ENCODE measurements around the gene FOXC1. TPM values are rescaled to one million over a fixed set of nuclear protein-coding genes. Genes with fewer than 3 reads are reported as not detected.

Gene FOXC1
- total and polyA plus RNA-seq, 2 donors = 4.2 to 7.3 TPM

DNA sequence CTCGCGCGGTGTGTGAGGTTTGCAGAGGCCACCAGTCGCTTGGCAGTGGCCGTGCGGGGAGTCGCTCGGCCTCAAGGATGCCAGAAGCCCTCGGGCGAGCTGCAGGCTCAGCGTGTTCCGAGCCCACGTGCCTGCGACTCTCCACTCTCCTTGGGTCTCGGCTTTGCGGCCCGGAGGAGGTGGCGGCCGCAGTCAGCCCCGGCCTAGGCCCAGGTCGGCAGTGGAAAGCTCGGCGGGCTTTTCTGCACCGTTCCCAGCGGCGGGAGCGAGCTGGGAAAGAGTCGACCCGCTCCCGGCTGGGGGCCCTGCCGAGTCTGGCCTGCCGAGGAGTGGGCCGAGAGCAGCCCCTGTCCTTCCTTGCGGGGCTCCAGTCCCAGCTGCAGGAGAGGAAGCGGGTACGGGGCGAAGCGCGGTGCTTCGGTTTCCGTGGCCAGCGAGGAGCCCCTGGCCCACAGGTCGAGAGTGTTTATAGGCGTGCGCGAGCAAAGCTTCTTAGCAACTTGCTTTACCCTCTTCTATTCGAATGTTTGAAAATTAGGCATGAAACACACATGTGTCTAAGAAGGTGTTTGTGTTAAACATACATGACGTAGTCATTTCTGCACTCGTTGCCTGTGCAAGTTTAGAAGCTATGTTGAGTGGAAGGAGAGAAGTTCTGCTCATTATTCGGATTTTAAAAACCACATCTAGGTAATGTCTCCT lies 5.6 kb downstream of the FOXC1 start:
- H3K4me3 ChIP-seq (ENCODE audit: low read depth, low read length) = no peak overlapping the region
- WGBS = 56% methylated on average over 50 of the region's 50 CpGs
- H3K36me3 ChIP-seq (ENCODE audit: insufficient read depth) = no peaks in the 10 kb centered on the region
- H3K4me1 ChIP-seq (ENCODE audit: insufficient read depth) = peaks cover 5% of the 10 kb centered on the region
- H3K27ac ChIP-seq (ENCODE audit: low read depth) = no peak overlapping the region
- DNase-seq (ENCODE audit: extremely low spot score) = no peak

DNA sequence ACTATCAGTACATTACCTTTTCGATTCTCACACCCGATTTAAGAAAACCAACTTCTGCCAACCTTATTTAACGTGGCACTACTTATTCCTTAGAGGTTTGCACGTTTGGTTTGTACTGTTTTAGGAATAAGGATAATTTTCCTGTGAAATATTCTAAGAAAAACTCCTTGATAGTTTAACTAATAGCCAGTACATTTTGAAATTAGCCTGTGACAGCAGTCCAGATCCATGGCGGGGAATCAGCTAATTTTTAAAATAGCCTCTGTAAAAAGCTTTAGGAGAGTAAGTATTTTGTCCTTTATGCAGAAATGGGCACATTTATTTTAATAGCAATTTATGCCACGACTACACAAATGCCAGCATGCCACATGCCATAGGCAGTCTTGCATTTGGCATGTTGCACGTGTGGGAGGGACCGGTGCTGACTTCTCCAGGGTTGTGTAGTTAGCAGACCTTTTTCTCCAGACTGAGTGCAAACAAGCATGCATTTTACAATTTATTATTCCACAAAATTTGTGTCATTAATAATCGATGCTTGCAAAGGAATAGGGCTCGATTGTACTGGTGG lies 6.2 kb downstream of the FOXC1 start:
- DNase-seq (ENCODE audit: extremely low spot score) = no peak
- 91% methylated on average over 10 of the region's 10 CpGs for WGBS
- Histone ChIP-seq H3K4me1 (ENCODE audit: insufficient read depth) (peaks cover 4% of the 10 kb centered on the region), H3K36me3 (ENCODE audit: insufficient read depth) (no peaks in the 10 kb centered on the region), H3K27ac (ENCODE audit: low read depth) (no peak overlapping the region), H3K4me3 (ENCODE audit: low read depth, low read length) (no peak overlapping the region)

DNA sequence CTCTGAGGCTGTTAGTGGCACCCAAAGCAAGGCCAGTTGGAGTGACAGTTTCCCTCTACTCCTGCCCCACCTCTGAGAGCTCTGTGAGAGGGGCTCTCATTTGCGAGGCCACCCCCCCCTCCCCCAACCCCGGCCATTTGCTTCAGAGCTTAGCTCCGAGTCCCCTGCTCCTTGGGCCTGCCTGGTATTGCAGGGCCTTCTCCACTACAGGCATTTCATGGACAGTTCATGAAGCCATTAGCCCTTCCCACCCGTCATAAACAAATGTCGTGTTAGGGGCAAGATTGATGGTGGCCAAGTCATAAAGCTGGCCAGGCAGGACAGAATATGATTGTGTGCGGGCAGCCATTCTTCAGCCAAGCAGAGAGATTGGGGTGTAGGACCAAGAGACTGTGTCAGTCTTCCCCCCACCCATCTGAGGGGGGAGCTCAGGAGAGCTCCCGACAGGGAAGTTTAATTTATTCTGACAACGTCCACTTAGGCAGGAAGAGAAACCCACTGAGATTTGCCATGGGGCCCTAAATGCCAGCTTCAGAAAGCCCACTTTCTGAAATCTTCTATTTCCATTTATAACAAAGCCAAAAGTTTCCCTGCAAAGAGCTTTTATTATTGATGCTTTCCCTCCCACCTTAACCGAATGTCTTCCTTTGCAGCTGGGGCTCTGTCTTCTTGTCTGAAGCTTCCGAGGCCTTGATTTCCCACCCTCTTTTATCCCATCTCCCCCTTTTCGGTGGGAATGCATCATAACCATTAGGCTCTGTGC lies 7.2 kb downstream of the FOXC1 start:
- H3K4me3 ChIP-seq (ENCODE audit: low read depth, low read length) = no peak overlapping the region
- no peak overlapping the region for H3K27ac ChIP-seq (ENCODE audit: low read depth)
- peaks cover 3% of the 10 kb centered on the region for H3K4me1 ChIP-seq (ENCODE audit: insufficient read depth)
- DNase-seq (ENCODE audit: extremely low spot score) = no peak
- WGBS = 86% methylated on average over 11 of the region's 11 CpGs
- H3K36me3 ChIP-seq (ENCODE audit: insufficient read depth) = no peaks in the 10 kb centered on the region

DNA sequence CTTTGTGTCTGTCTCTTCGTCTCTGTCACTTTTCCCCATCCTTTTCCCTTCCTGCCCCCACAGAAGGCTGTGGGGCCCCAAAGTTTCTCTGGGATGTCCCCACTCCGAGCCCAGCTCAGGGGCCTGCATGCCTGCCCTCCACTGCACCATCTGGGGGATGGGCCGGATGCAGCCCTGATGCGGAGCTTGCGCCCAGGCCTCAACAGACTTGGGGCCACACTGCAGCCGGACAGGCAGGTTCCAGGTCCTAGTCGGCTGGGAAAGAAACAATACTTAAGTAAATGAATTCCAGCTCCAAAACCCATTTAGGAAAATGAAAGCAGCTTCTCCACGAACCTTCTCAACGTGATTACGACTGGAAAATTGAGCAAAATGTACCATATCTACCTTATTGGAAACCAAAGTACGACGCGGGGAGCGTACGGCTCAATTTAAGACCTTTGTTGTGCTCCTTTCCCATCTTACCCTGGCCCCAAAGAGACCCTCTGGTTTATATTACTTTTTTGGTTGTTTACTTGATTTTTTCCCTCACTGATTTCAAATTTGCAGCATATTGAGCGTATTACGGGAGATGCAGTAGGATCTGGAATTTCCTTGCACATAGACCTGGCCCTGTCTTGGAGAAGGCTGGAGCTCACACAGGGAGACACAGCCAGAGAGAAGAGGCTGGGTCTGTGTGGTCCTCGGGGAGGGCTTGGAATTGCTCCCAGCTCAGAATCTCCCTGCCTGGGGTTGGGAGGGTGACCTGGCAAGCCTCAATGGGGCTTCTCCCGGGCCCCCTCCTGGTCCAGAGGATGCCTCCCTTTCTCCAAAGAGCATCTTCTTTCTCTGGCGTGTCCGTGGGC lies 8.0 kb downstream of the FOXC1 start:
- H3K36me3 ChIP-seq (ENCODE audit: insufficient read depth) = no peaks in the 10 kb centered on the region
- H3K4me3 ChIP-seq (ENCODE audit: low read depth, low read length) = no peak overlapping the region
- DNase-seq (ENCODE audit: extremely low spot score) = no peak
- 86% methylated on average over 21 of the region's 21 CpGs for WGBS
- no peak overlapping the region for H3K27ac ChIP-seq (ENCODE audit: low read depth)
- peaks cover 3% of the 10 kb centered on the region for H3K4me1 ChIP-seq (ENCODE audit: insufficient read depth)

DNA sequence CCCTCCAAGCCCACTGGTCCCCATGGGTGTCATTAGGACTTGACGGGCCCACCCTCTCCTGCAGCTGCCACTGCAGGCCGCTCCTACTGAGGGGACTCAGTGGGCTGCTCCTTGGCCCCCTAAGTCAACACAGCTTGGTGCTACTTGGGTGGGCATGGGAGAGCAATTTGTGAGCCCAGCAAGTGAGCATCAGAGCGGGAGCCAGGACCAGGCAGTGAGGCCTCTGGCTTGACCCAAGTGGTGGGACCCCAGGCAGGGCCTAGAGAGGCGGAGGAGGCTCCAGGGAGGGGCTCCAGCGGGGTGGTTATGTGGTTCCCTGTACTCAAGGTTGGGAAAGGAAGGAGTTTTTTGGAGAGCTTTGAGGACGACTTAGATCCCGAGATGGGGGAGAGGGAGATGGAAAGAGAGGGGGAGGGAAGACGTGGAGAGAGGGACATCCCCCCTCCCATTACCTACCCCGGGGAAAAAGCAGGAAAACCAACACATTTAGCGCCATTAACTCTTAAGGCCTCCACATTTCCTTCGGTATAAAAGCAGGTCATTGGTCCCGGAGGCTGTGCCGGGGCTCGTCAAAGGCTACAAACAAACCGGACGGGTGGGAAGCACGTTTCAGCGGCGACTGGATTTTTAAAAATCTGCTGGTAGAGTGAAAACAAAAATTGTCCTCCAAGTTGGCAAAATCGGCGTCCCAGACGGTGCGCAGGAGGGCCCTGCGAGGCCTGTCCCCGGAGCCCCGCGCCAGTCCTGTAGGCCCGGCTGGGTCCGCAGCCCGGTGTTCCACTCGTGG lies 8.8 kb downstream of the FOXC1 start:
- 69% methylated on average over 31 of the region's 31 CpGs for WGBS
- Histone ChIP-seq H3K4me1 (ENCODE audit: insufficient read depth) (peaks cover 3% of the 10 kb centered on the region), H3K4me3 (ENCODE audit: low read depth, low read length) (no peak overlapping the region), H3K27ac (ENCODE audit: low read depth) (no peak overlapping the region), H3K36me3 (ENCODE audit: insufficient read depth) (no peaks in the 10 kb centered on the region)
- no peak for DNase-seq (ENCODE audit: extremely low spot score)

DNA sequence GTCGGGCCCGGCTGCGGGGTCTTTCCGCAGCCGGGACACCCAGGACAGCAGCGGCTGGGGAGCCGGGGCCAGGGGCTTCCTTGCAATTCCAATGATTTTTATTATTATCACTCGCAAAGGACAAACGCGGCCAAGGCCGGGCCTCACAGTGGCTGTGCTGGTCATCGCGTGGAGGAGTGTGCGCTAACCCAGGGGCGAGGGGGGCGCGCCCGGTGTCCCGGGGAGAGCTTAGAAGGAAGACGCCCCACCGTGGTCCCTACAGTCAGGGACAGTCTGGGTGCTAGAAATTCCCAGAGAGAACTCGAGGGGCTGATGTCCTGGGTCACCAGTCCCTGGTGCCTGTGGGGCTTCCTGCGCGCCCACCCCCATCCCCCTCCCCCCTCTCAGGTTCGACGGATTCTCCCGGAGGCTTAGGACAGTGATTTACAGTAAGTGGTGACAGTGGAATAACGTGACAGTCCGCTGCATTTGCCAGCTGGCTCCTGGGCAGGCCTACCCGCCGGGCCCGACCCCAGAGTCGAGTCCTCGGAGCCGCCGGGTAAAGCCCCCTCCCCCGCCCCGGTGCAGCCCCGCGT lies 9.5 kb downstream of the FOXC1 start:
- WGBS = 34% methylated on average over 40 of the region's 40 CpGs
- DNase-seq (ENCODE audit: extremely low spot score) = no peak
- no peak overlapping the region for H3K27ac ChIP-seq (ENCODE audit: low read depth)
- no peak overlapping the region for H3K4me3 ChIP-seq (ENCODE audit: low read depth, low read length)
- peaks cover 3% of the 10 kb centered on the region for H3K4me1 ChIP-seq (ENCODE audit: insufficient read depth)
- H3K36me3 ChIP-seq (ENCODE audit: insufficient read depth) = no peaks in the 10 kb centered on the region

DNA sequence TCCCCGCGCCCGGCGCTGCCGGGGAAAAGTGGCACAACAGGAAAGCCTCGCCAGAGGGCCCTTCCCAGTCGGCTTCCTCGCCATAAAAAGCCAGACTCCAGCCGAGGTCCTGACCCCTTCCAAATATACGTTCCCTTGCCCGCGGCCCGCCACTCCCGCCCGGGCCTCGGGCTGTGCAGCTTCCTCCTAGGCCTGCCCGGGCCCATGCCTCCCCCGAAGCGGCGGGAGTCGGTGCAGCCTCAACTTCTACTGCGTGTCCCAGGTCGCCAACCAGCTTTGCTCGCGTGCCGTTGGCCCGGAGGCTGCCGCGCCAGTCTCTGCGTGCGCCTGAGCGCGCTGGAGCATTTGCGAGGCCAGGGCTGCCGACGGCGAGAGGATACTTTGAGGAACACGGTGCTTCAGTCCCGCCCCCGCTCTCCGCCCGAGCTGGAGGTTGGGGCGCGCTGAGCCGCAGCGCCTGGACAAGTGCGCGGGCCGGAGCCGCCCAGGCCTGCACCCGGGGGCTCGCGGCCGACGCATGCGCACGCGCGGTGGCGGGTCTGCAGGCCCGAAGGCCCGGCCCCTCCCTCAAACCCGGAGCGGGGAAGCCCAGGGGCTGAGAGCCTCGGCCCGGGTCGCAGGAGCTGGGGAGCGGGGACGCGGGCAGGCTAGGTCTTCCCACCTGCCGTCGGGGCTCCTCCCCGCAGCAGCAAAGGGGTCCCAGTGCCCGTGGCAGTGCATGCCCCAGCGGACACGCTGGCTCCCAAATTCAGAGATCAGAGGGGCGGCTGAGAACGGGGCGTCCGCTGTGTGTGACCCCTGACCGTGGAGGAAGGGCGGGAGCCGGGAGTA lies 10.2 kb downstream of the FOXC1 start:
- peaks cover 3% of the 10 kb centered on the region for H3K4me1 ChIP-seq (ENCODE audit: insufficient read depth)
- no peak overlapping the region for H3K27ac ChIP-seq (ENCODE audit: low read depth)
- no peak overlapping the region for H3K4me3 ChIP-seq (ENCODE audit: low read depth, low read length)
- whole genome bisulfite sequencing = 7% methylated on average over 83 of the region's 83 CpGs
- no peak for DNase-seq (ENCODE audit: extremely low spot score)
- no peaks in the 10 kb centered on the region for H3K36me3 ChIP-seq (ENCODE audit: insufficient read depth)

DNA sequence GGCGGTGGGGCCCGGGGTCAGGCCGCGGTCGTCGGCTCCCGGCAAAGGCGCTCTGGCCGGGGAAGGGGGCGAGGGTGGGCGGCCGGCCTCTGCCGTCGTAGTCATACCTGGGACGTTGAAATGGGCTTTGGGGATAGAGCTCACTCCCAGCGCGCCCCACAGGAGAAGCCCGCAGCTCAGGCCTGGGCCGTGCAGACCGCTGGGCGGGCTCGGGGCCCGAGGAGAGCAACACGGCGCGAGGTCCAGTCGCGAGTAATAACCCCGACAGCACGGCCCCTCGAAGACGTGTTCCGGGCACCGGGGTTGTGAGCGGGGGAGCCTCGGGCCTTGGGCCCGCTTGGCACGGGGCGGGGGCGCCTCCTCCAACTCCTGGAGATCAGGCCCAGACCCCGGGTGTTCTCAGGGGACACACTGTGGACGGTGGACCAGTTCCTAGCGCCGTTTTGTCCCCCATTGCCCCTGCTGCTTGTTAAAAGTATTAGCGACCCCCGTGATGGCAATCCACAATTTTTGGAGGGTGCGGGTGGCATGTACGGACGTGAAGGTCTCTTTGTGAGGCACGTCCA lies 10.9 kb downstream of the FOXC1 start:
- H3K4me3 ChIP-seq (ENCODE audit: low read depth, low read length) = no peak overlapping the region
- no peaks in the 10 kb centered on the region for H3K36me3 ChIP-seq (ENCODE audit: insufficient read depth)
- no peak for DNase-seq (ENCODE audit: extremely low spot score)
- WGBS = 38% methylated on average over 50 of the region's 50 CpGs
- peaks cover 2% of the 10 kb centered on the region for H3K4me1 ChIP-seq (ENCODE audit: insufficient read depth)
- no peak overlapping the region for H3K27ac ChIP-seq (ENCODE audit: low read depth)

DNA sequence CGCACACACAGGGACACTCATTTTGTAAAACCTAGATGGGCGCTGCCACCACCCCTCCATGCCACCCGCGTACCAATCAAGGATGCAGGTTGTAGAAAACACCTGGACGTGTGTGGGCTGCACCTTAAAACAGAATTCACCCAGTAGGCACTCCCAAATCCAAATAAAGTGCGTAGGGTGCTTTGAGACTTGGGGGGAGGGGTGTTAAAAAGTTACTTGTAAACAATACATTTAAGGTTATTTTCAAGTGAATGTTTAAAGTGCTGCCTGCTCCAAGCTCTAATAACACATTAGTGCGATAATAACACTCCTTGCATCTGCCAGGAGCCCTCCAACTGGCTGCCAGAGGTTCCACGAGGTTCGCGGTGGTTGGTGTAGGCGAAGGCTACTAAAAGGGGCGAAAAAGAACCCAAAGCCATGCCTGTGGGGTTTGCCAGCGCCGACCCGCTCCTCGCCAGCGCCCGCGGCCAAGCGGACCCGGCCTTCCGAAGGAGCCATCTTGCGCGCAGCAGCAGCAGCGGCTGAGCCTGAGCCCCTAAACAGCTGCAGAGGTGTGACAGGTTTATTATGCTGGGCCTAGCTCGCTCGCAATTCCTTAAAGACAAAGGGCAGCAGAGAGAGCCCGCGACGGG lies 11.5 kb downstream of the FOXC1 start:
- Histone ChIP-seq H3K36me3 (ENCODE audit: insufficient read depth) (no peaks in the 10 kb centered on the region), H3K4me1 (ENCODE audit: insufficient read depth) (peaks cover 2% of the 10 kb centered on the region), H3K4me3 (ENCODE audit: low read depth, low read length) (no peak overlapping the region), H3K27ac (ENCODE audit: low read depth) (no peak overlapping the region)
- WGBS = 82% methylated on average over 30 of the region's 30 CpGs
- DNase-seq (ENCODE audit: extremely low spot score) = no peak

DNA sequence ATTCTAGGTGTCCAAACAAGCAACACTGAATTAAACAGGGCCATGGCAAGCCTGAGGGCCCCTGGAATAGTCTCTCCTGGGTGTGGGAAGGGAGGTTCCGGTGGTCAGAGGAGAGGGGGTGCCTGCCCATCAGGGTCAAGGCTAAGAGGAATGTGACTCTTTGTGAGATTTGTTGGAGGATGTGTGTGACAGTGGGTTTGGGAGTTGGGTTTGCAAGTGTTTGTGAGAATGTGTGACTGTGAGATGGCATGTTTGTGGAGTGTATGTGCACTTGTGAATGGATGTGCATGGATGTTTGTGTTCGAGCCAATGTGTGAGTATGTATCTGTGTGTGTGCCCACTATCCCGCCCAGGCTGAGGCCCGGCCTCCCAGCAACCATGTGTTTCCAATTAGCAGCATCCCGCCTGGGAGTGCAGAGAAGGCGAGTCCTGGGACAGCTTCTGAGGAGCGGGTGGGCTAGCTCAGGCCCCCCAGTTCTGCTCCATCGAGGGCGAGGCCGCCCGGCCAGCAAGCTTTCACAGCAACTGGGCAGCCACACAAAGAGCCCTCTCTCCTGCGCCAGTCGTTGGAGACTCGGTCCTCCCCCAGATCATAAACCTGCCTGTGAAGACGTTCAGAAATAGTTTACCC lies 12.6 kb downstream of the FOXC1 start:
- Histone ChIP-seq H3K4me1 (ENCODE audit: insufficient read depth) (peaks cover 2% of the 10 kb centered on the region), H3K36me3 (ENCODE audit: insufficient read depth) (no peaks in the 10 kb centered on the region), H3K27ac (ENCODE audit: low read depth) (no peak overlapping the region), H3K4me3 (ENCODE audit: low read depth, low read length) (no peak overlapping the region)
- DNase-seq (ENCODE audit: extremely low spot score) = no peak
- 91% methylated on average over 15 of the region's 15 CpGs for WGBS

All from urinary bladder (tissue), 4 donors.